Panc1 (cell line): ENCODE data around the gene RBM47. TPM values are rescaled to one million over a fixed set of nuclear protein-coding genes. Genes with fewer than 3 reads are reported as not detected.

Experiments
- ATAC-seq: fragments of 200-7000 bp; cut with Tn5 transposase; 2 replicates; pipeline ENCODE4 v1.9.1; 2020; ENCODE audit warnings: mild to moderate bottlenecking, moderate library complexity
- BruUV-seq: library from RNA; stranded (reverse); fragments of 400-500 nt; replicated peaks from 2 replicates; lab custom pipeline; 2021; lab: Mats Ljungman, UMichigan
- CTCF ChIA-PET: fragments of 300-600 bp; sonication (Branson Sonifier 250); formaldehyde crosslinking; loops from one replicate; lab custom pipeline; 2022; ENCODE audit warnings: antibody characterized with exemption; lab: Charles Lee
- POLR2A ChIA-PET: fragments of 300-600 bp; sonication (Branson Sonifier 250); formaldehyde crosslinking; loops from one replicate; lab custom pipeline; 2022; ENCODE audit warnings: antibody characterized with exemption; lab: Charles Lee
- DNase-seq: peaks from one replicate; pipeline ENCODE4 v3.0.0-alpha.2; 2010; ENCODE audit warnings: low read depth, low spot score
- H3K27ac ChIP-seq: 2 replicates; pipeline ENCODE4 v1.5.1; 2011; ENCODE audit warnings: mild to moderate bottlenecking, low read length, inconsistent platforms
- H3K27me3 ChIP-seq: fragments of 200-500 bp; sonication (Bioruptor generic); 2 replicates; pipeline ENCODE4 v1.6.0; 2014; ENCODE audit warnings: low read length, inconsistent platforms; ENCODE audit not compliant: control insufficient read depth, insufficient read depth
- H3K36me3 ChIP-seq: fragments of 200-500 bp; sonication (Bioruptor generic); 2 replicates; pipeline ENCODE4 v1.5.1; 2014; ENCODE audit warnings: inconsistent platforms, mild to moderate bottlenecking, low read length, moderate library complexity; ENCODE audit not compliant: control insufficient read depth, insufficient read depth
- H3K4me1 ChIP-seq: 2 replicates; pipeline ENCODE4 v1.5.1; 2011; ENCODE audit warnings: inconsistent platforms, mild to moderate bottlenecking, low read length, moderate library complexity; ENCODE audit not compliant: control insufficient read depth, insufficient read depth
- H3K4me3 ChIP-seq, 2 experiments: 2 replicates each; pipeline ENCODE4 v1.5.1; 2011 to 2012; ENCODE audit warnings: low read depth in 2 of 2, low read length in 2 of 2, mild to moderate bottlenecking in 2 of 2, inconsistent platforms in 1 of 2, moderate library complexity in 1 of 2
- H3K9me3 ChIP-seq: fragments of 200-500 bp; sonication (Bioruptor generic); 2 replicates; pipeline ENCODE4 v1.5.1; 2014; ENCODE audit warnings: low read depth, mild to moderate bottlenecking, inconsistent platforms, low read length, moderate library complexity; ENCODE audit not compliant: control insufficient read depth, insufficient read depth
- POLR2AphosphoS5 ChIP-seq: IDR thresholded peaks from 2 replicates; pipeline ENCODE4 v1.6.1; 2012; ENCODE audit warnings: mild to moderate bottlenecking, low read depth, low read length, moderate library complexity
- REST ChIP-seq, 2 experiments: IDR thresholded peaks; 2 replicates each; pipeline ENCODE4 v1.6.1; 2011 to 2012; ENCODE audit warnings: low read depth in 2 of 2, control low read depth in 1 of 2, low read length in 1 of 2, mild to moderate bottlenecking in 1 of 2, moderate library complexity in 1 of 2; ENCODE audit not compliant: insufficient read depth in 1 of 2
- SIN3A ChIP-seq: IDR thresholded peaks from 2 replicates; pipeline ENCODE4 v1.6.1; 2012; ENCODE audit warnings: low read depth, mild to moderate bottlenecking, low read length, moderate library complexity, borderline replicate concordance; ENCODE audit not compliant: insufficient read depth
- TCF7L2 ChIP-seq: IDR thresholded peaks from 2 replicates; pipeline ENCODE4 v1.6.1; 2011; ENCODE audit warnings: mild to moderate bottlenecking, low read depth, low read length, inconsistent platforms
- in situ Hi-C: cut with HindIII; loops from 2 replicates; pipeline ENCODE4 v1.10.0; 2016; ENCODE audit warnings: low sequenced_read_pairs, low pct_unique_long_range_greater_than_20kb
- intact Hi-C: fragments of 100-400 bp; cut with micrococcal nuclease; formaldehyde crosslinking; loops from one replicate; pipeline ENCODE4 v1.10.0; 2022; ENCODE audit not compliant: unreplicated experiment
- total RNA-seq: library from RNA; stranded (reverse); gene quantifications from one replicate; pipeline ENCODE4 v1.2.1, GENCODE V29; 2021; ENCODE audit not compliant: unreplicated experiment
- TF ChIP-seq, protein P1 (sequence below): fragments of 450-650 bp; IDR thresholded peaks from 2 replicates; pipeline ENCODE4 v1.5.1; 2017; ENCODE audit warnings: mild to moderate bottlenecking

Gene RBM47
- total RNA-seq, 1 experiment from 2014 or later = 2.0 TPM

DNA sequence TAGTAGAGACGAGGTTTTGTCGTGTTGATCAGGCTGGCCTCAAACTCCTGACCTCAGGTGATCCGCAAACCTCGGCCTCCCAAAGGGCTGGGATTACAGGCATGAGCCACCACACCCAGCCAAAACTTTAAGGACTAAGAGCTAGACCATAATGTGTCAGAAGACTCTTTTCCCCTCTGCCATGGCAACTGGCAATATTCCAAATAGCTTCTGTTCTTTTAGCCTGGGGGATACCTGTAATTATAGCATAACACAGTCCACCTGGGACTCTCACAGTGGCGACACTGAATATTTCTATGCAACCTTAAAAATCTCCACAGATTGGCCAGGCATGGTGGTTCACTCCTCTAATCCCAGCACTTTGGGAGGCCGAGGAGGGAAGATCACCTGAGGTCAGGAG, 45.5 kb upstream of the RBM47 start:
- H3K4me1 ChIP-seq = no peaks in the 10 kb centered on the region
- no peaks in the 10 kb centered on the region for H3K36me3 ChIP-seq
- H3K4me3 ChIP-seq = no peak overlapping the region
- no peak overlapping the region for H3K27ac ChIP-seq
- in situ Hi-C loops = no loop called here
- H3K9me3 ChIP-seq = no peaks in the 10 kb centered on the region
- ChIA-PET CTCF (no interaction called here), POLR2A (no interaction called here)
- ATAC-seq = no peak
- no peak for DNase-seq
- TF ChIP-seq REST (IDR thresholded peaks at IDR 0.05; ENCODE audit: insufficient read depth in 1 of 2, low read depth in 2 of 2, low read length in 1 of 2) (no peak), TCF7L2 (no peak), POLR2AphosphoS5 (no peak), SIN3A (no peak)
- TF ChIP-seq, protein P1, sequence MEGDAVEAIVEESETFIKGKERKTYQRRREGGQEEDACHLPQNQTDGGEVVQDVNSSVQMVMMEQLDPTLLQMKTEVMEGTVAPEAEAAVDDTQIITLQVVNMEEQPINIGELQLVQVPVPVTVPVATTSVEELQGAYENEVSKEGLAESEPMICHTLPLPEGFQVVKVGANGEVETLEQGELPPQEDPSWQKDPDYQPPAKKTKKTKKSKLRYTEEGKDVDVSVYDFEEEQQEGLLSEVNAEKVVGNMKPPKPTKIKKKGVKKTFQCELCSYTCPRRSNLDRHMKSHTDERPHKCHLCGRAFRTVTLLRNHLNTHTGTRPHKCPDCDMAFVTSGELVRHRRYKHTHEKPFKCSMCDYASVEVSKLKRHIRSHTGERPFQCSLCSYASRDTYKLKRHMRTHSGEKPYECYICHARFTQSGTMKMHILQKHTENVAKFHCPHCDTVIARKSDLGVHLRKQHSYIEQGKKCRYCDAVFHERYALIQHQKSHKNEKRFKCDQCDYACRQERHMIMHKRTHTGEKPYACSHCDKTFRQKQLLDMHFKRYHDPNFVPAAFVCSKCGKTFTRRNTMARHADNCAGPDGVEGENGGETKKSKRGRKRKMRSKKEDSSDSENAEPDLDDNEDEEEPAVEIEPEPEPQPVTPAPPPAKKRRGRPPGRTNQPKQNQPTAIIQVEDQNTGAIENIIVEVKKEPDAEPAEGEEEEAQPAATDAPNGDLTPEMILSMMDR = no peak
- intact Hi-C loops = no loop called here
- BruUV-seq = no TSS peak
- H3K27me3 ChIP-seq = no peaks in the 10 kb centered on the region

DNA sequence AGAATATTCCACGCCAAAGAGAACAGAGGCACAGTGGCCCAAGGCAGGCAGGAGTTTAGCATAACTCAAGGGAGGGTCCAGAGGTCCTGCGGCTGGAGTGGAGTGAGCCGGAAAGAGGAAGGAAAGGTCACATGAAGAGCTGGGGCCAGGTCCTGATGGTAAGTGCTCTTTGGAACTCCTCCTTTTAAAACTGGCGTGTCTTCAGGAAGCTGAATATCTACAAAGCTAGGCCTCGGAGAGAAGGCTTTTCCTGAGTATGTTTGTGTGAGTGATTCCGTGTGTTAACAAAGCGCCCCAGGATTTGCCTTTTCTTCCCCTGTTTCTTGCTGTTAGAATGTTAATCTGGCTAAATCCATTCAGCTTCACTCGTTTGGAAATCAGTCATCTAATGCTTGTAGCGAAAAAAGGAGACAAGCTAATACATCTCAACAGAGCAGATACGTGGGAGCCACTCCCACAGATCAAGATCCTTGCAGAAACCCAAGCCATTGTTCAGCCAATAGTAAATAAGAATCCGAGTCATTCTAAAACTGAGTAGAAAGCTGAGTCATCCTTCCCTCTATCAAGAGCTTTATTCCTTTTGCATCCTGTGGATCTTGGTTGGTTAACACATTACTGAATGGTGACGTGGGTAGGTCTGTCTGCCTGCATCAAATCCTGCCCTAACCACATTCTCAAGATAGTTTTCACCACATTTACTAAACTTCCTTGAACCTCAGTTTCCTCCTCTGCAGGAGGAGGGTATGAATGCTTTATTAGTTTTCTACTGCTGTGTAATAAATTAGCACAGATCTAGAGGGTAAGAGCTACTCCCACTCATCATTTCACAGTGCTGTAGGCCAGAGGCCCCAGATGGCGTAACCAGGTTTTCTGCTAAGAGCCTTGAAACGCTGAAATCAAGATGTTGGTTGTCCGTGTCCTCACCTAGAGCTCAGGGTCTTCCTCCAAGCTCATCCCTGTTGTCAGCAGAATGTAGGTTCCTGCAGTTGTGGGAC, 43.2 kb upstream of the RBM47 start:
- Histone ChIP-seq H3K36me3 (no peaks in the 10 kb centered on the region), H3K4me1 (no peaks in the 10 kb centered on the region), H3K9me3 (no peaks in the 10 kb centered on the region), H3K27me3 (no peaks in the 10 kb centered on the region), H3K4me3 (no peak overlapping the region), H3K27ac (no peak overlapping the region)
- ATAC-seq (no peak), DNase-seq (no peak)
- no peak for TF ChIP-seq TCF7L2
- intact Hi-C loops = no loop called here
- POLR2A ChIA-PET = no interaction called here
- BruUV-seq = no TSS peak
- CTCF ChIA-PET = no interaction called here
- in situ Hi-C loops = no loop called here

DNA sequence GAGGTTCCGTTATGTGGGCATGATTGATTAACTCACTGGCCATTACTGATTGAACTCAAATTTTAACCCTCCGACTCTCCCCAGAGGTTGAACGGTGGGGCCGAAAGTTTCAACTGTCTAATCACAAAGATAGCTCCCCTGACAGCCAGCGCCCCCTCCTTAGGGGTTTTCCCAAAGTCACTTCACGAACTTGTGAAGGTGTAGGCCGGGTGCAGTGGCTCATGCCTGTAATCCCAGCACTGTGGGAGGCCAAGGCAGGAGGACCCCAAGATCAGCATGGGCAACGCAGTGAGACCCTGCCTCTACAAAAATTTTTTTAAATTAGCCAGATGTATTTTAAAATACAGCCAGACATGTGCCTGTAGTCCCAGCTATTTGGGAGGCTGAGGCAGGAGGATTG, 39.8 kb upstream of the RBM47 start:
- intact Hi-C loops (no loop called here), in situ Hi-C loops (no loop called here)
- ChIA-PET CTCF (no interaction called here), POLR2A (no interaction called here)
- ATAC-seq (no peak), DNase-seq (no peak)
- no peak overlapping the region for H3K27ac ChIP-seq
- BruUV-seq = no TSS peak
- H3K4me1 ChIP-seq = no peaks in the 10 kb centered on the region
- H3K27me3 ChIP-seq = no peaks in the 10 kb centered on the region
- no peak overlapping the region for H3K4me3 ChIP-seq
- no peaks in the 10 kb centered on the region for H3K36me3 ChIP-seq
- H3K9me3 ChIP-seq = no peaks in the 10 kb centered on the region
- TF ChIP-seq TCF7L2 (no peak), REST (IDR thresholded peaks at IDR 0.05; ENCODE audit: insufficient read depth in 1 of 2, low read depth in 2 of 2, low read length in 1 of 2) (no peak), SIN3A (no peak), POLR2AphosphoS5 (no peak)
- TF ChIP-seq, protein P1 = no peak
